Stimulated activated effector memory CD8-positive, alpha-beta T cell treated with anti-CD3 and anti-CD28 coated beads, Interleukin-12 subunit alpha, Interleukin-12 subunit beta, amount 100 ng/mL, for 72 hours (primary cell): ENCODE data around the gene TFPI2.

Experiments
- ATAC-seq: fragments of 150-1000 bp; cut with Tn5 transposase; 2 replicates; pipeline ENCODE4 v1.10.0; 2021
- DNase-seq, 2 donors: peaks; one replicate each; pipeline ENCODE4 v3.0.0; 2021 to 2022; ENCODE audit warnings: low spot score in 2 of 2
- H3K27ac Mint-ChIP-seq: one replicate; pipeline ENCODE4 v1.8.0; 2022; ENCODE audit warnings: mild to moderate bottlenecking, mixed read lengths
- H3K36me3 Mint-ChIP-seq: one replicate; pipeline ENCODE4 v1.8.0; 2022; ENCODE audit warnings: mild to moderate bottlenecking, mixed read lengths
- H3K4me1 Mint-ChIP-seq: one replicate; pipeline ENCODE4 v1.8.0; 2022; ENCODE audit warnings: mixed read lengths
- H3K4me3 Mint-ChIP-seq: one replicate; pipeline ENCODE4 v1.8.0; 2022; ENCODE audit warnings: mild to moderate bottlenecking, mixed read lengths
- H3K9me3 Mint-ChIP-seq: one replicate; pipeline ENCODE4 v1.8.0; 2022; ENCODE audit warnings: mixed read lengths

The TFPI2 gene

DNA sequence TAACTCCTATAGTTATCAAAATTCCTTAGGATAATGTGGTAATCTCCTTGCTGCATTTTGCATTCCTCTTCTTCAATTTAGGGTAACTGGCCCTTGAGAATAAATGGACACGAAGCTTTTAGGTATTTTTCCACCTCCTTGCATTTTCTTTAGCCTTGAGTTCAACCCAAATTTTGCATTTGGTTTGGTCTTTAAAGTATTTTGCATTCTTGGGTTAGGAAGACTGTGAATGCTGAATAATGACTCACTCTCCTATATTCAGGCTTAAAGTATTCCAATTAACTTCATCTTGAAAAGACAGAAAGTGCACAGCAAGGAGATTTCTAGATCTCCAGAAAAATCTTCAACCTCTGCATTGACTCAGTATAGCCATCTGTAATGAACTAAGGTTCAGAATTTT, 47.3 kb downstream of the TFPI2 start:
- H3K9me3 Mint-ChIP-seq = no peaks in the 10 kb centered on the region
- no peak overlapping the region for H3K4me3 Mint-ChIP-seq
- H3K4me1 Mint-ChIP-seq = no peaks in the 10 kb centered on the region
- H3K27ac Mint-ChIP-seq = no peak overlapping the region
- ATAC-seq = no peak
- H3K36me3 Mint-ChIP-seq = no peaks in the 10 kb centered on the region
- no peak for DNase-seq

DNA sequence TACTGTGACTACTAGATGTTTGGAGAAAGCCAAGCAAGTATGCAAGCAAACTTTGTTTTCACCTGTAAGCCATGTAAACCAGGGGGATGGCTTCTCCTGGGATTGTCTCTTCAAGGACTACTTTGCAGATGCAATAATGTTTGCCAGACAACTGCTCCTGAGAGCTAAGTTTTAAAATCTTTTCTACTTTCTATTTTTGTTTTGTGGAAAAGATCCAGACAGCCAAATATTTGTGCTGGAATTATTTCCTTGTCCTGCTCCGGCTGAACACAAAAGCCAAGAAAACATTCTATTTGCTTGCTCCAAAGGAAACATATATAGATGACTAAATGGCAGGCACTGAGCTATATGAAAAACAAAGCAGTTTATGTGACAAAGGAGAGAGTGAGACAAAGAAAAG, 51.6 kb downstream of the TFPI2 start:
- no peaks in the 10 kb centered on the region for H3K4me1 Mint-ChIP-seq
- H3K27ac Mint-ChIP-seq = no peak overlapping the region
- no peaks in the 10 kb centered on the region for H3K36me3 Mint-ChIP-seq
- H3K9me3 Mint-ChIP-seq = no peaks in the 10 kb centered on the region
- no peak overlapping the region for H3K4me3 Mint-ChIP-seq
- ATAC-seq = no peak
- no peak for DNase-seq

DNA sequence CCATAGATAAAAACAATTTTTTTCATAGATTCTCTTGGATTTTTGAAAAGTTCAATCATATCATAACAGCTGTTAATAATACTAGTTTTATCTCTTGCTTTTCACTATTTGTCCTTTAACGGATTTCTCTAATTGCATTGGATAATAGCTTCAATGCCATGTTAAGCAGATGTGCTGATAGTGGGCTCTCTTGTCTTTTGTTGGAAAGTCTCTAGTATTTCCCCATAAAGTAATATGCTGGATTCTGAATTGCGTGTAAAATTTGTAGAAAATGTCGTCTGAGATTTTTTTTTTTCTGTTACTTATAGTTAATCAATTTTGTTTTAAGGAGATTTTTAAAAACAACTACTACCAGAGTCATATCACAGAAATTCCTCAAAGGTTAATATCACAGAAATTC, 53.3 kb downstream of the TFPI2 start:
- DNase-seq (no peak), ATAC-seq (no peak)
- no peak overlapping the region for H3K4me3 Mint-ChIP-seq
- no peaks in the 10 kb centered on the region for H3K4me1 Mint-ChIP-seq
- no peak overlapping the region for H3K27ac Mint-ChIP-seq
- no peaks in the 10 kb centered on the region for H3K9me3 Mint-ChIP-seq
- H3K36me3 Mint-ChIP-seq = no peaks in the 10 kb centered on the region

- Mint-ChIP-seq H3K27ac (no peak overlapping the region), H3K4me1 (no peaks in the 10 kb centered on the region), H3K36me3 (no peaks in the 10 kb centered on the region), H3K9me3 (no peaks in the 10 kb centered on the region), H3K4me3 (no peak overlapping the region)
- ATAC-seq (no peak), DNase-seq (no peak)
These were observed 54.4 kb downstream of the TFPI2 start for GRCh38 chr7:93836116-93836515.

DNA sequence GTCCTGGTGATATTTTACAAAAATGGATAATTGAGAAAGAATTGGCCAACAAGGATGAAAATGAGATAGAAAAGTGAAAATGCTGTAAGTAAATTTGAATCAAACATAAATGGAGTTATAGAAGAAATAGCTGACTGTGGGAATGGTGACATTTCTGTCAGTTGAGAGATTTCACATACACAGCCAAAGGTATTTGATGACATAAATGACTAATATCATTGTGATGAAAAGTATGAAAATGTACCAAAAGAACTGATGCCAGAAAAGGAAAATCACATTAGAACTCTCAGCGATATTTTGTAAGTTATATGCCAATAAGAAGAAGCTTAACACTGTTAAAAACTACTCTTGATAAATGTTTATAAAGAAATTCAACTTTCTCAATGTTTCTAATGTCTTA, 54.9 kb downstream of the TFPI2 start:
- DNase-seq (no peak), ATAC-seq (no peak)
- H3K36me3 Mint-ChIP-seq = no peaks in the 10 kb centered on the region

More for the DNA sequence above, 54.9 kb downstream of the TFPI2 start:
- Mint-ChIP-seq H3K4me3 (no peak overlapping the region), H3K9me3 (no peaks in the 10 kb centered on the region), H3K27ac (no peak overlapping the region), H3K4me1 (no peaks in the 10 kb centered on the region)
